Right cardiac atrium (tissue), 5 donors: ENCODE results near the gene PDE6A. TPM values are rescaled to one million over a fixed set of nuclear protein-coding genes. Genes with fewer than 3 reads are reported as not detected.

Experiments
- polyA plus RNA-seq: library from polyadenylated mRNA; stranded (reverse); fragments of 200-250 nt; gene quantifications from one replicate; pipeline ENCODE4 v1.2.3, GENCODE V29; 2013
- total RNA-seq, 4 donors: library from RNA; stranded (reverse); fragmentation: NEBNext Ultra II Directional; extraction: Animal tissue kit (Norgen Biotek cat#: 25700); gene quantifications; one replicate each; pipeline ENCODE4 v1.2.1, GENCODE V29; 2021
- donor health status: healthy with polysubstance abuse.
- donor health status: DM: no; HTN: yes; CAD: no.
- donor health status: DM: no; HTN: no; CAD: no.
- donor health status: DM: no; HTN: yes; CAD: no; lungs with severe emphysema.
- donor health status: DM: yes; HTN: yes; CAD: no.

Gene PDE6A
- total and polyA plus RNA-seq, 5 donors = 0.06 to 0.11 (median 0.07) TPM; not detected in 2

Other genes with a start within 250 kb of the PDE6A start
- 10 to 100 TPM; 11.9 to 17.5 (median 13.6) TPM for gene PPARGC1B, start 214.5 kb downstream of the PDE6A start, total RNA-seq
- gene PPARGC1B, start 214.5 kb downstream of the PDE6A start, polyA plus RNA-seq = 4.5 TPM
- 10 to 100 TPM in 1 of 4 donors, 1 to 10 TPM in 3; 5.1 to 10.4 (median 6.5) TPM for gene SLC26A2, start 16.0 kb upstream of the PDE6A start, total RNA-seq
- 2.2 TPM for gene SLC26A2, start 16.0 kb upstream of the PDE6A start, polyA plus RNA-seq
- gene TIGD6, start 55.9 kb upstream of the PDE6A start, total RNA-seq = 1 to 10 TPM; 2.9 to 3.2 (median 3.2) TPM
- gene TIGD6, start 55.9 kb upstream of the PDE6A start, polyA plus RNA-seq = 3.2 TPM
- 10 to 100 TPM; 14.2 to 19.6 (median 14.9) TPM for gene HMGXB3, start 55.9 kb upstream of the PDE6A start, total RNA-seq
- gene HMGXB3, start 55.9 kb upstream of the PDE6A start, polyA plus RNA-seq = 9.3 TPM
- gene CSF1R, start 141.8 kb upstream of the PDE6A start, total RNA-seq = 10 to 100 TPM; 16.5 to 31.6 (median 24.8) TPM
- gene CSF1R, start 141.8 kb upstream of the PDE6A start, polyA plus RNA-seq = 4.5 TPM
- gene PDGFRB, start 211.1 kb upstream of the PDE6A start, total RNA-seq = 10 to 100 TPM; 42.7 to 68.0 (median 46.4) TPM
- gene PDGFRB, start 211.1 kb upstream of the PDE6A start, polyA plus RNA-seq = 24.6 TPM
- under 1 TPM in 1 of 4 donors, not detected in 3; 0.23 TPM for gene CDX1, start 222.0 kb upstream of the PDE6A start, total RNA-seq
- 0.09 TPM for gene CDX1, start 222.0 kb upstream of the PDE6A start, polyA plus RNA-seq
- gene SLC6A7, start 245.3 kb upstream of the PDE6A start, total RNA-seq = not detected
- not detected for gene SLC6A7, start 245.3 kb upstream of the PDE6A start, polyA plus RNA-seq